Liver (tissue), 9 donors: Measurements from ENCODE around the gene EXOSC5. TPM values are rescaled to one million over a fixed set of nuclear protein-coding genes. Genes with fewer than 3 reads are reported as not detected.

Experiments used
- DNase-seq: peaks from one replicate; pipeline ENCODE4 v3.0.0-alpha.2; 2017; ENCODE audit warnings: low spot score
- H3K27ac ChIP-seq, 2 donors: one replicate each; pipeline ENCODE4 v1.7.0; 2013; ENCODE audit warnings: inconsistent platforms in 2 of 2, low read length in 2 of 2, control low read depth in 1 of 2, low read depth in 1 of 2, mild to moderate bottlenecking in 1 of 2
- H3K27me3 ChIP-seq, 4 donors: one replicate each; pipeline versions ENCODE4 v1.6.1 to v1.7.0; 2013; ENCODE audit warnings: low read length in 3 of 4, inconsistent platforms in 1 of 4, mild to moderate bottlenecking in 1 of 4, moderate library complexity in 1 of 4; ENCODE audit not compliant: control insufficient read depth in 4 of 4, insufficient read depth in 4 of 4
- H3K36me3 ChIP-seq, 4 donors: one replicate each; pipeline versions ENCODE4 v1.6.1 to v1.7.0; 2013; ENCODE audit warnings: low read length in 3 of 4, mild to moderate bottlenecking in 3 of 4, low read depth in 1 of 4, moderate library complexity in 1 of 4; ENCODE audit not compliant: control insufficient read depth in 4 of 4, insufficient read depth in 3 of 4
- H3K4me1 ChIP-seq, 4 donors: one replicate each; pipeline versions ENCODE4 v1.6.1 to v1.7.0; 2013; ENCODE audit warnings: low read length in 3 of 4, mild to moderate bottlenecking in 3 of 4, moderate library complexity in 1 of 4; ENCODE audit not compliant: control insufficient read depth in 4 of 4, insufficient read depth in 4 of 4
- H3K4me3 ChIP-seq, 3 donors: one replicate each; pipeline versions ENCODE4 v1.6.1 to v1.7.0; 2013; ENCODE audit warnings: low read length in 3 of 3, control low read depth in 1 of 3, low read depth in 1 of 3, mild to moderate bottlenecking in 1 of 3
- H3K9ac ChIP-seq, 2 donors: one replicate each; pipeline ENCODE4 v1.7.0; 2013; ENCODE audit warnings: low read length in 2 of 2, mild to moderate bottlenecking in 2 of 2, moderate library complexity in 2 of 2, control low read depth in 1 of 2, low read depth in 1 of 2
- H3K9me3 ChIP-seq, 4 donors: one replicate each; pipeline versions ENCODE4 v1.6.1 to v1.7.0; 2013; ENCODE audit warnings: low read length in 3 of 4; ENCODE audit not compliant: control insufficient read depth in 4 of 4
- GABPA ChIP-seq, 2 donors: IDR thresholded peaks in 1 of 2; conservative IDR thresholded peaks in 1 of 2; 2 replicates each; pipeline ENCODE4 v1.6.1; 2016; ENCODE audit warnings: antibody characterized with exemption in 2 of 2, mild to moderate bottlenecking in 1 of 2, moderate library complexity in 1 of 2
- HNF4G ChIP-seq: IDR thresholded peaks from 2 replicates; pipeline ENCODE4 v1.6.1; 2016; ENCODE audit warnings: antibody characterized with exemption
- JUND ChIP-seq, 2 donors: IDR thresholded peaks; 2 replicates each; pipeline ENCODE4 v1.6.1; 2016; ENCODE audit warnings: antibody characterized with exemption in 2 of 2
- RXRA ChIP-seq, 2 donors: IDR thresholded peaks; 2 replicates each; pipeline ENCODE4 v1.6.1; 2017 to 2018; ENCODE audit warnings: antibody characterized with exemption in 2 of 2, mild to moderate bottlenecking in 1 of 2
- TAF1 ChIP-seq: conservative IDR thresholded peaks from 2 replicates; pipeline ENCODE4 v1.6.1; 2016; ENCODE audit warnings: antibody characterized with exemption, mild to moderate bottlenecking
- YY1 ChIP-seq: IDR thresholded peaks from 2 replicates; pipeline ENCODE4 v1.6.1; 2016; ENCODE audit warnings: antibody characterized with exemption, mild to moderate bottlenecking
- WGBS: extraction: QIAGEN DNeasy Blood & Tissue Kit; methylation state at CpG from one replicate; pipeline ENCODE4 v1.1.7; 2013; 5-methylcytosine and 5-hydroxymethylcytosine counted together
- polyA plus RNA-seq, 2 donors: library from polyadenylated mRNA; stranded (reverse) in 1 of 2; unstranded in 1 of 2; fragments of 200-250 nt in 1 of 2; fragments of >200 nt in 1 of 2; fragmentation: Nextera tagmentation in 1 of 2; extraction: Ambion mirVana in 1 of 2; gene quantifications; one replicate each; pipeline versions ENCODE4 v1.2.1 to v1.2.3, GENCODE V29; 2013 to 2015
- total RNA-seq, 2 donors: library from RNA; depleted of rRNA; stranded (reverse); fragments of >200 nt; gene quantifications; one replicate each; pipeline ENCODE4 v1.2.3, GENCODE V29; 2014
- TF ChIP-seq, protein P1 (sequence below): IDR thresholded peaks from 2 replicates; pipeline ENCODE4 v1.6.1; 2016; ENCODE audit warnings: antibody characterized with exemption
- TF ChIP-seq, protein P2 (sequence below): IDR thresholded peaks from 2 replicates; pipeline ENCODE4 v1.6.1; 2016; ENCODE audit warnings: antibody characterized with exemption, mild to moderate bottlenecking
- TF ChIP-seq, protein P3 (sequence below): fragments of 150-350 bp; IDR thresholded peaks from 2 replicates; pipeline ENCODE4 v1.5.1; 2017; ENCODE audit warnings: improper control_type of control experiment, low read depth, low read length; ENCODE audit not compliant: missing input control
- TF ChIP-seq, protein P4 (sequence below): IDR thresholded peaks from 2 replicates; pipeline ENCODE4 v1.6.1; 2016; ENCODE audit warnings: antibody characterized with exemption
- donor health status: healthy.
- donor health status: healthy.
- donor health status: healthy.
- donor health status: healthy.
- donor health status: healthy.

EXOSC5 gene
- total and polyA plus RNA-seq, 4 donors: 8.3 to 26.7 (median 18.9) TPM

DNA sequence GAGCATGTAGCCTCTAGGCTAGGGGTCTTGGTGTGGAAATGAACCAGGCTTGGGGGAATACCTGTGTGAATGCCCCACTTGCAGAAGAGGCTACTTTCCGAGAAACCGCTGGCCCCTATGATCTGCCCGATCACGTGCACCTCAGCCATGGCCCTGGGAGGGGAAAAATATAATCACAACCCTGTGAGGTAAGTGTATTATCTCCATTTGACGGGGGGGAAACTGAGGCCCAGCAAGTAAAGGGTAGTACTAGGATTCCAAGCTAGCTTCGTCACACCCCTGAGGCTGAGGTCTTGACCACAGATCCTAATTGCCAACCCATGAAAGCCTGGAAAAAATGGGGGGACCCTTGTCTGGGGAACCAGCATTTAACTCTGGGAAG, 33.8 kb downstream of the EXOSC5 start:
- no peak for DNase-seq
- Histone ChIP-seq H3K9me3 (no peaks in the 10 kb centered on the region), H3K27ac (peak overlapping the region; percentile 95 to 99), H3K4me3 (peak overlapping the region; percentile 75 to 96 (median 78)), H3K9ac (peak overlapping the region; percentile 77), H3K27me3 (no peaks in the 10 kb centered on the region), H3K4me1 (peaks cover 0 to 14% (median 9%) of the 10 kb centered on the region in 4 donors), H3K36me3 (no peaks in the 10 kb centered on the region)
- 54% methylated on average over 6 of the region's 6 CpGs for WGBS
- TF ChIP-seq, protein P1, sequence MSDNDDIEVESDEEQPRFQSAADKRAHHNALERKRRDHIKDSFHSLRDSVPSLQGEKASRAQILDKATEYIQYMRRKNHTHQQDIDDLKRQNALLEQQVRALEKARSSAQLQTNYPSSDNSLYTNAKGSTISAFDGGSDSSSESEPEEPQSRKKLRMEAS: no peak
- TF ChIP-seq, protein P2, sequence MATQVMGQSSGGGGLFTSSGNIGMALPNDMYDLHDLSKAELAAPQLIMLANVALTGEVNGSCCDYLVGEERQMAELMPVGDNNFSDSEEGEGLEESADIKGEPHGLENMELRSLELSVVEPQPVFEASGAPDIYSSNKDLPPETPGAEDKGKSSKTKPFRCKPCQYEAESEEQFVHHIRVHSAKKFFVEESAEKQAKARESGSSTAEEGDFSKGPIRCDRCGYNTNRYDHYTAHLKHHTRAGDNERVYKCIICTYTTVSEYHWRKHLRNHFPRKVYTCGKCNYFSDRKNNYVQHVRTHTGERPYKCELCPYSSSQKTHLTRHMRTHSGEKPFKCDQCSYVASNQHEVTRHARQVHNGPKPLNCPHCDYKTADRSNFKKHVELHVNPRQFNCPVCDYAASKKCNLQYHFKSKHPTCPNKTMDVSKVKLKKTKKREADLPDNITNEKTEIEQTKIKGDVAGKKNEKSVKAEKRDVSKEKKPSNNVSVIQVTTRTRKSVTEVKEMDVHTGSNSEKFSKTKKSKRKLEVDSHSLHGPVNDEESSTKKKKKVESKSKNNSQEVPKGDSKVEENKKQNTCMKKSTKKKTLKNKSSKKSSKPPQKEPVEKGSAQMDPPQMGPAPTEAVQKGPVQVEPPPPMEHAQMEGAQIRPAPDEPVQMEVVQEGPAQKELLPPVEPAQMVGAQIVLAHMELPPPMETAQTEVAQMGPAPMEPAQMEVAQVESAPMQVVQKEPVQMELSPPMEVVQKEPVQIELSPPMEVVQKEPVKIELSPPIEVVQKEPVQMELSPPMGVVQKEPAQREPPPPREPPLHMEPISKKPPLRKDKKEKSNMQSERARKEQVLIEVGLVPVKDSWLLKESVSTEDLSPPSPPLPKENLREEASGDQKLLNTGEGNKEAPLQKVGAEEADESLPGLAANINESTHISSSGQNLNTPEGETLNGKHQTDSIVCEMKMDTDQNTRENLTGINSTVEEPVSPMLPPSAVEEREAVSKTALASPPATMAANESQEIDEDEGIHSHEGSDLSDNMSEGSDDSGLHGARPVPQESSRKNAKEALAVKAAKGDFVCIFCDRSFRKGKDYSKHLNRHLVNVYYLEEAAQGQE: no peak
- TF ChIP-seq YY1 (no peak), JUND (IDR thresholded peaks at IDR 0.05) (no peak), RXRA (IDR thresholded peaks at IDR 0.05) (no peak), TAF1 (no peak), GABPA (IDR thresholded peaks at IDR 0.05 in 1 of 2, conservative IDR thresholded peaks at IDR 0.05 in 1 of 2) (no peak), HNF4G (no peak)
- TF ChIP-seq, protein P3, sequence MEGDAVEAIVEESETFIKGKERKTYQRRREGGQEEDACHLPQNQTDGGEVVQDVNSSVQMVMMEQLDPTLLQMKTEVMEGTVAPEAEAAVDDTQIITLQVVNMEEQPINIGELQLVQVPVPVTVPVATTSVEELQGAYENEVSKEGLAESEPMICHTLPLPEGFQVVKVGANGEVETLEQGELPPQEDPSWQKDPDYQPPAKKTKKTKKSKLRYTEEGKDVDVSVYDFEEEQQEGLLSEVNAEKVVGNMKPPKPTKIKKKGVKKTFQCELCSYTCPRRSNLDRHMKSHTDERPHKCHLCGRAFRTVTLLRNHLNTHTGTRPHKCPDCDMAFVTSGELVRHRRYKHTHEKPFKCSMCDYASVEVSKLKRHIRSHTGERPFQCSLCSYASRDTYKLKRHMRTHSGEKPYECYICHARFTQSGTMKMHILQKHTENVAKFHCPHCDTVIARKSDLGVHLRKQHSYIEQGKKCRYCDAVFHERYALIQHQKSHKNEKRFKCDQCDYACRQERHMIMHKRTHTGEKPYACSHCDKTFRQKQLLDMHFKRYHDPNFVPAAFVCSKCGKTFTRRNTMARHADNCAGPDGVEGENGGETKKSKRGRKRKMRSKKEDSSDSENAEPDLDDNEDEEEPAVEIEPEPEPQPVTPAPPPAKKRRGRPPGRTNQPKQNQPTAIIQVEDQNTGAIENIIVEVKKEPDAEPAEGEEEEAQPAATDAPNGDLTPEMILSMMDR: no peak
- TF ChIP-seq, protein P4, sequence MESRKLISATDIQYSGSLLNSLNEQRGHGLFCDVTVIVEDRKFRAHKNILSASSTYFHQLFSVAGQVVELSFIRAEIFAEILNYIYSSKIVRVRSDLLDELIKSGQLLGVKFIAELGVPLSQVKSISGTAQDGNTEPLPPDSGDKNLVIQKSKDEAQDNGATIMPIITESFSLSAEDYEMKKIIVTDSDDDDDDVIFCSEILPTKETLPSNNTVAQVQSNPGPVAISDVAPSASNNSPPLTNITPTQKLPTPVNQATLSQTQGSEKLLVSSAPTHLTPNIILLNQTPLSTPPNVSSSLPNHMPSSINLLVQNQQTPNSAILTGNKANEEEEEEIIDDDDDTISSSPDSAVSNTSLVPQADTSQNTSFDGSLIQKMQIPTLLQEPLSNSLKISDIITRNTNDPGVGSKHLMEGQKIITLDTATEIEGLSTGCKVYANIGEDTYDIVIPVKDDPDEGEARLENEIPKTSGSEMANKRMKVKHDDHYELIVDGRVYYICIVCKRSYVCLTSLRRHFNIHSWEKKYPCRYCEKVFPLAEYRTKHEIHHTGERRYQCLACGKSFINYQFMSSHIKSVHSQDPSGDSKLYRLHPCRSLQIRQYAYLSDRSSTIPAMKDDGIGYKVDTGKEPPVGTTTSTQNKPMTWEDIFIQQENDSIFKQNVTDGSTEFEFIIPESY: no peak

DNA sequence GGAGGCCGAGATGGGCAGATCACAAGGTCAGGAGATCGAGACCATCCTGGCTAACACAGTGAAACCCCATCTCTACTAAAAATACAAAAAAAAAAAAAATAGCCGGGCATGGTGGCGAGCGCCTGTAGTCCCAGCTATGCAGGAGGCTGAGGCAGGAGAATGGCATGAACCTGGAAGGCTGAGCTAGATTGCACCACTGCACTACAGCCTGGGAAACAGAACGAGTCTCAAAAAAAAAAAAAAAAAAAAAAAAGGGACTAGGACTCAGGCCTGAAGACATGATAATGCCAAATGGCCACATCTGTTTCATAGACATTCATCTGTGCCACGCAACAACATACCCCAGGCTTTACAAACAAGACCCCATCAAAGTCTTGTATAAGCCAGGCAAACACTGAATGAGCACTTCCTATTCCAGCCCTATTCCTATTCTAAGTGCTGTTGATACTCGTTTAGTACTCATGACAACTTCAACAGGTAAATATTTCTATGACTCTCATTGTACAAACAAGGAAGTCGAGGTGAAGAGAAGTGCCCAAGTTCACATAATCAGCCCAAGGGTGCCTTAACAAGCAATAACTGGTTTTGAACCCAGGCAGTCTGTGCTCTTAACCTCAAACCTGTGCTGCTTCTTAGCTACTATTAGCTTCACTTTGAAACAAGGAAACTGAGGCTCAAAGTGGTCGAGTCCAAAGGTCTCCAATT, 34.9 kb downstream of the EXOSC5 start:
- H3K27ac ChIP-seq: no peak overlapping the region
- H3K36me3 ChIP-seq: no peaks in the 10 kb centered on the region
- H3K4me3 ChIP-seq: no peak overlapping the region
- no peaks in the 10 kb centered on the region for H3K27me3 ChIP-seq
- no peak overlapping the region for H3K9ac ChIP-seq
- peaks cover 0 to 16% (median 9%) of the 10 kb centered on the region in 4 donors for H3K4me1 ChIP-seq
- no peak for DNase-seq
- WGBS: 84% methylated on average over 10 of the region's 10 CpGs
- no peaks in the 10 kb centered on the region for H3K9me3 ChIP-seq
- no peak for TF ChIP-seq TAF1
